ENCODE data around the gene SCYGR1.

DNA sequence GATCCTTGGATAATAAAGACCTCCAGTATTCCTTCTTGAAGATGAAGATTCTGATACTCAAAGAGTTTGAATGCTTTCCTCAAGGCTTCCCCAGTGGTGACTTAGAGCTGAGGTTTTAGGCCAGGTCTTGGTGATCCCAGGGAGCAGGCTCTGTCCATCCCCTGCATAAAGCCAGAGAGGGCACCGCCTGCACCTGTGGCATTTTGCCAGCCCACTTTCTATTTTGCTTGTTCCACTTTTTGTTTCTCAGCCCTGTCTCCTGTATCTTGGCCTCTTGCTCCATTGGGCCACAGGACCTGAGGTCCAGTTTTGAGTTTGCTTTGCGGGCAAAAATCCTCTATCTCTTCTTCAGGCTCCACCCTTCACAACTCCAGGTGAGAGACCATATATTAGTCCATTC, 6.7 kb upstream of the SCYGR1 start:
- TF ChIP-seq SIN3A (IDR thresholded peaks at IDR 0.05; ENCODE audit: borderline replicate concordance, insufficient read depth, low read depth, low read length) (no peak), POLR2AphosphoS5 (IDR thresholded peaks at IDR 0.05; ENCODE audit: low read depth, low read length) (no peak)
- TF ChIP-seq, protein P1, sequence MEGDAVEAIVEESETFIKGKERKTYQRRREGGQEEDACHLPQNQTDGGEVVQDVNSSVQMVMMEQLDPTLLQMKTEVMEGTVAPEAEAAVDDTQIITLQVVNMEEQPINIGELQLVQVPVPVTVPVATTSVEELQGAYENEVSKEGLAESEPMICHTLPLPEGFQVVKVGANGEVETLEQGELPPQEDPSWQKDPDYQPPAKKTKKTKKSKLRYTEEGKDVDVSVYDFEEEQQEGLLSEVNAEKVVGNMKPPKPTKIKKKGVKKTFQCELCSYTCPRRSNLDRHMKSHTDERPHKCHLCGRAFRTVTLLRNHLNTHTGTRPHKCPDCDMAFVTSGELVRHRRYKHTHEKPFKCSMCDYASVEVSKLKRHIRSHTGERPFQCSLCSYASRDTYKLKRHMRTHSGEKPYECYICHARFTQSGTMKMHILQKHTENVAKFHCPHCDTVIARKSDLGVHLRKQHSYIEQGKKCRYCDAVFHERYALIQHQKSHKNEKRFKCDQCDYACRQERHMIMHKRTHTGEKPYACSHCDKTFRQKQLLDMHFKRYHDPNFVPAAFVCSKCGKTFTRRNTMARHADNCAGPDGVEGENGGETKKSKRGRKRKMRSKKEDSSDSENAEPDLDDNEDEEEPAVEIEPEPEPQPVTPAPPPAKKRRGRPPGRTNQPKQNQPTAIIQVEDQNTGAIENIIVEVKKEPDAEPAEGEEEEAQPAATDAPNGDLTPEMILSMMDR (IDR thresholded peaks at IDR 0.05): no peak
